HG03342 (cell line): ENCODE results near the gene VPS35.

Experiments used
- ATAC-seq: cut with Tn5 transposase; IDR thresholded peaks from one replicate; pipeline ENCODE4 v1.9.1; 2021; ENCODE audit warnings: mild to moderate bottlenecking, moderate library complexity; ENCODE audit not compliant: unreplicated experiment

The VPS35 gene

DNA sequence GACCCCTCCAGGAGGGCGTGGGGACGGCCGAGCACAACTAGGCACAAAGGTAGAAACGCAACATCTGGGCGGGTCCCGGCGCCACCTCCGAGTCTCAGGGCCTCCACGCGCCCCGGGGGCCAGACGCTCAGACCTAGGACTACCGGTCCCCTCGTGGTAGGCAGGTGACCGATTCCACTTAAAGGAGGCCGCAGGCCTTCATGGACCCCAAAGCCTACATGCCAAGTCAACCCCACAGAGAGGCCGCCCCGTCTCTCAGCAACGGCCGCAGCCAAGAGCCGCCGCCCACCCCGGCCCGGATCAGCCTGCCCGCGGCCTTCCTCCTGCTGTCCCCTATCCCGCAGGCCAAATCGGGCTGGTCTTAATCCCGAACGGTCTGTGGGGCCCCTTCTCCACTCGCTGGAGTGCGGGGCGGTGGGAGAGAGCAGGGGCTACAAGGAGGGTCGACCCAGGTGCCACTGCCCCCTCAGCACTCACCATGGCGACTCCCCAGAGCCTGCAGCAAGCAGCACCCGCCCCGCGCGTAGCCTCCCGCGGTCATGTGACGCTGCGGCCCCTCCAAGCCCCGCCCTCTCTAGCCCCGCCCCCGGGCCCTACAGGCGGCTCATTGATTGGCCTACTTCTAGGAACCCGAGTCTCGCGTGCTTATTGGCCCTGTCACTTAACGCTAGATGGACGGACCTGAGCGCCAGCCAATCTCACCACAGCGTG is at the start of gene VPS35:
Gene VPS35 (minus strand): TSS at position 525 of the 711 bp plus-strand sequence. CDS start 45 bp downstream, at position 480.
- ATAC-seq, result peak; percentile 78

DNA sequence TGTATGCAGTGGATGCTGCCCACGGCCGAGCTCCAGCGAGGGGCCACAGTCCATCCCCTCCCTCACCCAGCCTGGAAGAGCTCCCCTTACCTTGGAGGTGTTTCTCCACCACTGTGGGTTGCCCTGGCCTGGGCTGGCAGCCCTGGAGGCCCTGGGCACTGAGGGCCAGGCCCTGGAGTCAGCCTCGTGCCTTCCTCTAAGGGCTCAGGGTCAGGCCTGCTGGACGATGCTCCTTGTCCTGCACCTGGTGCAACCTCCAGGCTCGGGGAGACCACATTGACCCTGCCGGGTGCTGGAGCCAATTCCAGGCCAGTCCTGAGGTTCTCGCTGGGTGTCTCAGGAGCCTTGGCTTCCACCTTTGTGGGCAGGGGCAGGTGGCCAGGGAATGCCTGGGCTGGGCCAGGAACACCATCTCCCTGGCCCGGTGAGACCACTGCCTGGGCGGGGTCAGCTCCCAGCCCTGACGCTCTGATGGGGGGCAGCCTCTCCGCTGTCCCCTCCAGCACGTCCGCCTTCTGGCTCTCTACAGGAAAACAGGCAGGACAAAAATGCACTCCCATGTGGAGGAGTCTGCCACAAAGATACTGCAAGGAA is 48.7 kb upstream of the VPS35 start:
- no peak for ATAC-seq

DNA sequence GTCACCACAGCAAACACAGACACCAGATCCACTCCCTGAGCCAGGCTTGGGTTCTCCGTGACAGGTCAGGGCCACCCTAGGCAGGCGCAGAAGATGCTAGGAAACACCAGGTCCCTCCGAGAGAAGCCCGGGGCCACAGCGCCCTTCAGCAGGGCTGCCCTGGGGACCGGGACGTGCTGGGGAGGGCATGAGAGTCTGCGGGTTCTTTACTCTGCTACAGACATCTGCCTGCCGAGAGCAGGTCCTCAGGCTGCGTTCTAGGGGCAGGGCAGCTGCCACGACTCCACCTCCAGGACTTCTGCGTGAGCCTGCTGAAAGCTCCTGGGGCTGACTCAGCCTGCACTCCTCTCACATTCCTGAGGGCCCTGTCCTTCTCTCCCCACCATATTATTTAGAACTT is 47.7 kb upstream of the VPS35 start:
- no peak for ATAC-seq

GRCh38 chr16:46733319-46733830 is 44.4 kb upstream of the VPS35 start:
- ATAC-seq, result no peak

GRCh38 chr16:46732561-46732960 is 43.6 kb upstream of the VPS35 start:
- no peak for ATAC-seq

- no peak for ATAC-seq
Observed at GRCh38 chr16:46731691-46732555, 42.9 kb upstream of the VPS35 start.

GRCh38 chr16:46730801-46731690 is 42.1 kb upstream of the VPS35 start:
- ATAC-seq, result no peak

GRCh38 chr16:46730126-46730525 is 41.1 kb upstream of the VPS35 start:
- no peak for ATAC-seq

- ATAC-seq, result no peak
Observed at GRCh38 chr16:46729326-46729995, 40.5 kb upstream of the VPS35 start.

- no peak for ATAC-seq
Observed at GRCh38 chr16:46728806-46729205, 39.8 kb upstream of the VPS35 start.

DNA sequence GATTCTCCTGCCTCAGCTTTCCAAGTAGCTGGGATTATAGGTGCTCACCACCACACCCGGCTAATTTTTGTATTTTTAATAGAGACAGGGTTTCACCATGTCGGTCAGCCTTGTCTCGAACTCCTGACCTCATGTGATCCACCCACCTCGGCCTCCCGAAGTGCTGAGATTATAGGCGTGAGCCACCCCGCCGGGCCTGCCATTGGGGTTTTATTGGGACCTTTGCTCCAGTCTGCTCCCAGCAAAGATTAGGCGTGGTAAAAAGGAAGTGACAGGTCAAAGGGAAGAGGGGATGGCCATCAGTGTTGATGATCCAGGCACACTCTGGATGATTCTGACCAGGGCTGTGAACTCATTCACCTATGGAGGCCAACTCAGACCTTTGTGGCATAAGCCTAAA is 38.7 kb upstream of the VPS35 start:
- no peak for ATAC-seq

DNA sequence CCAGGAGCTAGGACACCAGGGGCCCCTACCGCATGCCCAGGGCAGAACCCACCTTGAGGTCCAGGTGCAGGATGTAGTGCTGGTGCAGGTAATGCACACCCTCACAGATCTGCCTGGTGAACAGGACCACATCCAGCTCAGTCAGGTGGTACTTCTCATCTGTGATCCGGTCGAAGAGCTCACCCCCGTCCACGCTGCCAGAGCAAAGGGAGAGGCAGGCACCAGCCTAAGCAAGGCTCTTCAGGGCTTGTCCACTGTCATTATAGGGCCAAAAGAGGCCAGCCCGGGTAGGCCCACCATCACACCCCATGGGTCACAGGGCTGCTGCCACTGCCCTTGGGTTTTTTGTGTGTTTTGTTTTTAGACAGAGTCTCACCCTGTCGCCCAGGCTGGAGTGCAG is 38.2 kb upstream of the VPS35 start:
- no peak for ATAC-seq

DNA sequence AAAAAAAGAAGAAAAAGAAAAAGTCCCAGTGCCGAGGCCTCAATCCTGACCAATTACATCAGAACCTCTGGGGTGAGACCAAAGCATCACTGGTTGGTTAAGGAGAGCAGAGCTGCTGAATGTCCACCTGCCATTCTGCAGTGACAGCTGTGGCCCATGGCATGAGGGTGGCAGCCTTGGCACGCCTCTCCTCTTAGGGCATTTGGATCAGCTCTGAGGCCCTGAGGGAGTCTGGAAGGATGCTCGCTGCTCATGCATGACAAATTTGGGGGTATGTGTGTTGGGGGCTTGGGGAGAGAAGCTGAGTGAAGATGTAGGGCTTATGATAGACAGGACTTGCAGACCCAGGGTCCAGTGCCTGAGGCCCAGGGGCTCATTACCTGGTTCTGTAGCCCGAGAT is 32.9 kb upstream of the VPS35 start:
- ATAC-seq, result no peak

GRCh38 chr16:46720619-46721018 is 31.6 kb upstream of the VPS35 start:
- no peak for ATAC-seq

- no peak for ATAC-seq
Observed at GRCh38 chr16:46719528-46719927, 30.6 kb upstream of the VPS35 start.

DNA sequence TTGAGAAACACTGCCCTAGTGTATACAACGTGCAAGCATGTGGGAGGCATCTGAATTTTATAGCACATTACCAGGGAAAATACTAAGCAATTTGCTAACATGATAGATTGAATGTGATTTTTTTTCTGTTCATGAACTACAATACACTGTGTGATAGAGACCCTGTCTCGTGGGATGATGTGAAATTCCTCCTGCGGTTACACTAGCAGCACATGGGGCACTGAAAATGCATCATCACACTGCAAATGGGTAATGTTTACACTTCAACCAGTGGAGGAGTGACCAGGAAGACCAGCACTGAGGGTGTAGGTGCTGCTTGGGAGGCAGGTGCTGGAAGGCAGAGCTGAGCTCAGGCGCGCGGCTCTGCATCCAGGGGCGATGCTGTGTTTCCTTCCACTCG is 29.2 kb upstream of the VPS35 start:
- ATAC-seq, result no peak

DNA sequence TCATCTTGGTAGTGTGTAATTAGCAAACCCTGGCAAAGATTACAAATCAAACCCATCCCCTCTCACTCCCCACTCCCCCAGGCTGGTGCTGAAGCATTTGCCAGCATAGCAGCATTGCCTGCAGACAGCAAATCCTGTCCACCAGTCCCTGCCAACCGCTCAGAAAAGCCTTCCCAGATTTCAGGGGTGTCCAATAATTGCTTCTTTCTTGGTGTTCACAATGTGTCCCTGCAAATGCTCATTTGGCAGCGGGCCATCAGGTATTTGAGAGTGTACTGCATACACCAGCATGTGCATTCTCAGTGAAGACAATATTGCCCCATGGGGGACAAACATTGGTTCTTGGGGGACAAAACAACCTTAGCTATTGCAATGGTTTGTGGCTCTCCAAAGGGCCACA is 28.7 kb upstream of the VPS35 start:
- no peak for ATAC-seq

DNA sequence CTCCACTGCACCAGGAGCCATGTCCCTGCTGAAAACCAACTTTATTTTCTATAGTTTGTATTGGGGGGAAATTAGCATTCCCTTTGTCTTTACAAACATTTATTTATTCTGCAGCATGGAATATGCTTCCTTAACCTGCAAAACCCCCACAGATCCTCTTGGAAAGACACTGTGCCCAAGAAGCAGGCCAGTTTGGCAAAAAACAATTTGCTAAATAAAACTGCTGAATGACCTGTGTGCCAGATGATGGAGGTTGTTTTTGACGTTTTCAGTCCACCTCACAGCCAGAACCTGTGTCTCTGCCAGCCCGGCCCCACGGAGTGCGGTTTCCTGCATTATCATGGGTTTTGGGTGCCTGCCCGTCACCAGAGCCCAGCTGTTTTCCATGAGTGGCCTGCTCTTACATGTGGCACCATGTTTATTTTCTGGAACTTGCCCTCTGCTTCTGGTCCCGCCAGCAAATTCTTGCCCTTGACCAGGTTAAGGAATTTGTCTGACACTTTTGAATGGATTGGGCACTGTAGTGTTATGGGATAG is 26.9 kb upstream of the VPS35 start:
- no peak for ATAC-seq

- no peak for ATAC-seq
Observed at GRCh38 chr16:46714797-46715591, 26.0 kb upstream of the VPS35 start.
